ENCODE measurements around the gene FCHO2. TPM values are rescaled to one million over a fixed set of nuclear protein-coding genes. Genes with fewer than 3 reads are reported as not detected.

FCHO2 gene
- total RNA-seq, 1 donor: 18.8 TPM

DNA sequence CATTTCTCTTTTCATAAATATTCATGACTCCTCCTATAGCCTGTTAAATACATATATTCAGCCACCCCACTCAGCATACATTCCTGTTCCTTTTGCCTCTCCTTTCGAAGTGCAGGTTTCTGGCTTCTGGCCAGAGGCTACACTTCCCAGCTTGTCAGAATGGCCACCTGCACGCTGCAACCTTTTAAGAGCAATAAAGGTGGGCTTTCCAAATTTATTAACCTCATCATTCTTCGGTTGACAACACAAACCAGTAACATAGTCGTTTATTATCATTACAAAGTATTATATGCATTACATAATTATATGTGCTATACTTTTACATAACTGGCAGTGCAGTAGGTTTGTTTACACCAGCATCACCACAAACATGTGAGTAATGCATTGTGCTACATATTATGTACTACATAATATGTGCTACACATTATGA, 148.0 kb downstream of the FCHO2 start:
- H3K4me3 ChIP-seq (ENCODE audit: low read depth, low read length): no peak overlapping the region
- no peak for DNase-seq (ENCODE audit: low read depth)
- TF ChIP-seq, protein P1, sequence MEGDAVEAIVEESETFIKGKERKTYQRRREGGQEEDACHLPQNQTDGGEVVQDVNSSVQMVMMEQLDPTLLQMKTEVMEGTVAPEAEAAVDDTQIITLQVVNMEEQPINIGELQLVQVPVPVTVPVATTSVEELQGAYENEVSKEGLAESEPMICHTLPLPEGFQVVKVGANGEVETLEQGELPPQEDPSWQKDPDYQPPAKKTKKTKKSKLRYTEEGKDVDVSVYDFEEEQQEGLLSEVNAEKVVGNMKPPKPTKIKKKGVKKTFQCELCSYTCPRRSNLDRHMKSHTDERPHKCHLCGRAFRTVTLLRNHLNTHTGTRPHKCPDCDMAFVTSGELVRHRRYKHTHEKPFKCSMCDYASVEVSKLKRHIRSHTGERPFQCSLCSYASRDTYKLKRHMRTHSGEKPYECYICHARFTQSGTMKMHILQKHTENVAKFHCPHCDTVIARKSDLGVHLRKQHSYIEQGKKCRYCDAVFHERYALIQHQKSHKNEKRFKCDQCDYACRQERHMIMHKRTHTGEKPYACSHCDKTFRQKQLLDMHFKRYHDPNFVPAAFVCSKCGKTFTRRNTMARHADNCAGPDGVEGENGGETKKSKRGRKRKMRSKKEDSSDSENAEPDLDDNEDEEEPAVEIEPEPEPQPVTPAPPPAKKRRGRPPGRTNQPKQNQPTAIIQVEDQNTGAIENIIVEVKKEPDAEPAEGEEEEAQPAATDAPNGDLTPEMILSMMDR (IDR thresholded peaks at IDR 0.05; ENCODE audit: insufficient read depth, low read length): no peak

DNA sequence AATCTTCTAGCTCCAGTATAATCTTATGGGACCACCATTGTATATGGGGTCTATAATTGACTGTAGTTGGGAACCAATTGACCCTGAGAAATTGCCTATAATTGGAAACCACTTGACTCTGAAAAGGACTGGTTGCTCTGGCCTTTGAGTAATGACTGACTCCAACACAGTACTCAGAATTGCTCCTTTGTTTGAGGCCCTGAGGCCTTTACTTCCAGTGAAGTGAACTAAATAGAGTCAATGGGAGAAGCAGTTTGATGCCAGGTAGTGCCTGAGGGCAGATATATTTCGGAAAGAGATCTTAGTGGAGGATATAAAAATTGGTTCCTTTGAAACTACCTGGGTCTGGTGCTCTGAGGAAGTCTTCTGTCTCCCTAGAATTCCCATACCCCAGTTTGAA, 148.5 kb downstream of the FCHO2 start:
- DNase-seq (ENCODE audit: low read depth): no peak
- no peak overlapping the region for H3K4me3 ChIP-seq (ENCODE audit: low read depth, low read length)
- TF ChIP-seq, protein P1 (IDR thresholded peaks at IDR 0.05; ENCODE audit: insufficient read depth, low read length): no peak

GRCh38 chr5:73106335-73106734, 150.5 kb downstream of the FCHO2 start:
- no peak overlapping the region for H3K4me3 ChIP-seq (ENCODE audit: low read depth, low read length)
- TF ChIP-seq, protein P1 (IDR thresholded peaks at IDR 0.05; ENCODE audit: insufficient read depth, low read length): no peak
- no peak for DNase-seq (ENCODE audit: low read depth)

- TF ChIP-seq, protein P1 (IDR thresholded peaks at IDR 0.05; ENCODE audit: insufficient read depth, low read length): no peak
- H3K4me3 ChIP-seq (ENCODE audit: low read depth, low read length): no peak overlapping the region
- no peak for DNase-seq (ENCODE audit: low read depth)
These were observed 154.3 kb downstream of the FCHO2 start for GRCh38 chr5:73110190-73110589.

DNA sequence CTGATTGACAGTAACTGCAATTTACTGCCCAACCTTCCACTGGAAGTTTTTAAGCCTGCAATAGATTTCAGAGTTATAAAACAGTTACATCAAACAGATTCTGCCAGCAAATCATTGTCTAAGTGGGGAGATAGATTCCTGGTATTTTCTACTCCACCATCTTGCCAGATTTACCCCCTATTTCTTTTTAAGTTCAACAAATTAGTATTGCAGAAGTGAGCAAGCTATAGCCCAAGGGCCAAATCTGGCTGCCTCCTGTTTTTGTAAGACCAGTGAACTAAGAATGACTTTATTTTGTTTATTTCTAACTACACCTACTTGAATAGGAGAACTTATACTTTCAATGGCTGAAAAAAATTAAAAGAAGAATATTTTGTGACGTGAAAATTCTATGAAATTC, 155.7 kb downstream of the FCHO2 start:
- no peak for DNase-seq (ENCODE audit: low read depth)
- H3K4me3 ChIP-seq (ENCODE audit: low read depth, low read length): no peak overlapping the region
- TF ChIP-seq, protein P1 (IDR thresholded peaks at IDR 0.05; ENCODE audit: insufficient read depth, low read length): no peak

GRCh38 chr5:73112359-73112758, 156.5 kb downstream of the FCHO2 start:
- no peak for DNase-seq (ENCODE audit: low read depth)
- no peak overlapping the region for H3K4me3 ChIP-seq (ENCODE audit: low read depth, low read length)
- TF ChIP-seq, protein P1 (IDR thresholded peaks at IDR 0.05; ENCODE audit: insufficient read depth, low read length): no peak

DNA sequence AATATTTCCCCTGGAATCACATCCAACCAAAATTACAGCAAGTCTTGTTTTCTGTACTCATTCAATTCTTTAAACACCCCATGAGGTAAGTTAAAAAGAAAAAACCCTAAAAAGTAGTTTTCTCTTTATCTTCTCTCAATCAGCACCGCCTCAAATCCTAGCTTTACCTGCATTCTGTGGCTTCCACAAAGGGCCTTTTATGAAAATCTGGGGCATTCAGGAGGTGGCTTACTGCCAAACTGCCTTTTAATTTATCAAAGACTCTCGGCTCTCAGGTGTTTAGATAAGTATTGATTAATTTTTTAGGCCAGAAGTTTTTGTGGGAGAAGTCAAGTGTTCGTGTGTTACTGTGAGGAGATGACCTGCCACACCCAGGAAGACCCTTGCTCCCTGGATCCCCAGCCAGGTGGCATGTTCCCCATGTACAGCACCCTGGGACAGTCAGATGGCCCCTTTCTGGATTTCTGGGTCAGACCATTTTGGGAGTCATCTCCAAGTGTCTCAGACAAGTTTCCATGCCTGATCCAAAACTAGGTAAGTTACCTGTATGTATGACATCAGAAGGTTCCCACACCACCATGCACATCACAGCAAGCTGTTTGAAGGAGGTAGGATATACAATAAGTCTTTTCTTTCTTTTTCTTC, 158.3 kb downstream of the FCHO2 start:
- no peak overlapping the region for H3K4me3 ChIP-seq (ENCODE audit: low read depth, low read length)
- no peak for DNase-seq (ENCODE audit: low read depth)
- TF ChIP-seq, protein P1 (IDR thresholded peaks at IDR 0.05; ENCODE audit: insufficient read depth, low read length): no peak

All from fibroblast of the aortic adventitia (primary cell).